Subcutaneous preadipocyte (primary cell): ENCODE measurements around the gene ZNF221. TPM values are rescaled to one million over a fixed set of nuclear protein-coding genes. Genes with fewer than 3 reads are reported as not detected.

ENCODE experiments used
- small RNA-seq: library from RNA; depleted of rRNA; stranded (forward); fragments of <200 nt; gene quantifications from one replicate; pipeline ENCODE3, GENCODE V24; 2012
- total RNA-seq: library from RNA; depleted of rRNA; stranded (reverse); fragments of >200 nt; gene quantifications from 2 replicates; pipeline ENCODE4 v1.2.3, GENCODE V29; 2012

Gene ZNF221
- 6.1 and 7.3 TPM in 2 replicates for total RNA-seq

DNA sequence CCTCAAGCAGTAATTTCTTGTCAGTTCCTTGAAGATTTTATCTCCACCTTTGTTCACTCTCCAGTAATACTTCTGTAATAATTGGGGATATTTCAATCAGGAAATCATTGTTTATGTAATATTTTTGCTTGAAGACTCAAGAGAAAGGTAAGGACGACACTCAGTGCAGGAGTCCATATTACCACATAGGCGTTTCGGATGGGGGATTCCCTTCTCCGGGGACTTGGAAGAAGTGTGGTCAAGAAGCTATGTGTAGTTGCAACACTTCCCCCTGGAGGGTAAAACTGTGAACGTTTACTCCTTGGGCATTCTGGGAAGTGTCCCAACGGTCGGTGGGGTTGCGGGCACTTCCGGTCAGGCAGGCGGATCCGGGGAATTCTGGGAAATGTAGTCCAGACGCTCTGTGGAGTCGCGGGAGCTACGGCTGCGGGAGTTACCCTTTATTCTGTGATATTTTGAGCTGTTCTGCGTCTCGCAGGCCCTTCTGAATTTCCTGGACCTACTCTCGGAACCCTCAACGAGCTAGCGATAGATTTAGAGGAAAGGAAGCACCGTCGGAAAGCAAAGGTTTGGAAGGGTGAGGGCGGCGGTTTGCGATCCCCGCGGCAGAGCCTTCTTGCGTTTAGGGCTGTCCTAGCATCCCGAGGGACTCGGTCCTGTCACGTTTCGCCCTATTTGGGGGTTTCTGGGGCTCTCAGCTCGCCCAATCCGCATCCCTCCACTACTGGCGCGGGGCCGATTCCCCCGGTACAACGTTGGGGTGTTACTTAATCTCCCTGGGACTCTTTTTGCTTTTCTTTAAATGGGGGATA, at the start of gene ZNF221:
Gene ZNF221 (plus strand): TSS at position 395 of the 812 bp plus-strand sequence. CDS start 11,499 bp downstream, outside the sequence.

DNA sequence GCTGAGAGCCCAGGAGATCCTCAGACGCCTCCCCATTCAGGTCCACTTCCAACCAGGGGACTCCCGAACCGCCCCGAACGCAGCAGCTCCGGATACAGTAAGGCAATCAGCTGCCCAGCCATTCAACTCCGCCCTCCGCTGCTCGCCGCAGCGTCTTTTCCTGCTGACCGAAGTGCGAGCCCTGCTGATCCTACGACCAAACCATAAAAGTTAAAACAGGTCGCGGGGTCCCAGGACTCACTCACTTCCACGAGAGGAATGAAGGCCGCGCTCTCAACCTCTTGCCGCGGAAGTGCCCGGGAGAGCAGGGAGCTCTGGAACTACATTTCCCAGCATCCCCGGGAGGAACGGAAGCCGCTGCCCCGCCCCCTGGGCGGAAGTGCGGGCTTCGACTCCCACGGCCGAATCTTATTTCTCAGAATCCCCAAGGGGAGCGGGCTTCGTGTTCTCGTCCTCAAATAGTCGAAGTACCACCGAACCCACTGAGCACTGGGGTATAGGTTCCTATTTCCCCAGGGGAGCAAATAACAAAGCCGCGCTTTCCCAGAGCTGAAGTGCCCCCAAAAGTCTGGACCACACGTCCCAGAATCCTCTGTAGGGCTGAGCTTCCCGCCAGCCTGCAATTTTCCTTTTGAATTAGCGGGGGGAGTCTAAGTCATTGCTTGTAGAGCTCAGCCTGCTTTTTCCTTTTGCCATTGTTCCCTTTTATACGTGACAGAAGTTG, 15.9 kb upstream of the ZNF221 start, which contains the start of gene ZNF45:
Gene ZNF45 (minus strand): TSS at position 298 of the 724 bp plus-strand sequence. CDS start 13,097 bp downstream, outside the sequence.

DNA sequence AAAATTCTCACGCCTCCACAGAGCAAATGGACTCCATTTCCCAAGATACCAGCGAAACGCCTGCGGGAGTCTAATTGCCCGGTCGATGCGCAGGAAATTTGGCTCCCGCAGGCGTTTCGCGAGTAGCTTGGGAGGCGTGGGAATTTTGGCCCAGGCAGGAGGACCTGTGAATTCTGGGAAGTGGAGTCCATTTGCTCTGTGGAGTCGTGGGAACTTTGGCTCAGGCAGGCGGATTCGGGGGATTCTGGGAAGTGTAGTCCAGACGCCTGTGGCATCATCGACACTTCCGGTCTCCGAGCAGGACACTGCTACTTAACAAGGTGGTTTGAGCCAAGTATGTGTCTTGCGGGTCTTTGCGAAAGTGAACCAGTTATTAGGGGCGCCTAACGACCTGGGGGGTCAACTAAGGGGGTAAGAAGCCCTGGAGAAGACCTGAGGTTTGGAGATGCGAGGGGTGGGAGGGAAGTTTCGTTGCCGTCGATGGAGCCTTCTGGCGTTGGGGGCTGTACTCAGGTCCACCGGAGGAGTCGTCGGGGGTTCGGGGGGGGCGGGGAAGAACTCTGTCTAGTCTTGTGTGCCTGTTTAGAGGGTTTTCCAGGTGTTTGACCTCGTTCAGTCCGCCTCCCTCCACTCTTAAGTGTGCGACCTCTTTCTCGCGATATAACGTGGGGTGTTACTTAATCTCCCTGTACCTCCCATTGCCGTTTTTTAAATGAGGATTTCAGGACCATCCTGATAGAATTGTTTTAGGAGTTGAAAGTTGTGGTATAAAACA, 33.1 kb downstream of the ZNF221 start, which contains the start of gene ZNF155:
Gene ZNF155 (plus strand): TSS at position 277 of the 775 bp plus-strand sequence. CDS start 4,356 bp downstream, outside the sequence.

DNA sequence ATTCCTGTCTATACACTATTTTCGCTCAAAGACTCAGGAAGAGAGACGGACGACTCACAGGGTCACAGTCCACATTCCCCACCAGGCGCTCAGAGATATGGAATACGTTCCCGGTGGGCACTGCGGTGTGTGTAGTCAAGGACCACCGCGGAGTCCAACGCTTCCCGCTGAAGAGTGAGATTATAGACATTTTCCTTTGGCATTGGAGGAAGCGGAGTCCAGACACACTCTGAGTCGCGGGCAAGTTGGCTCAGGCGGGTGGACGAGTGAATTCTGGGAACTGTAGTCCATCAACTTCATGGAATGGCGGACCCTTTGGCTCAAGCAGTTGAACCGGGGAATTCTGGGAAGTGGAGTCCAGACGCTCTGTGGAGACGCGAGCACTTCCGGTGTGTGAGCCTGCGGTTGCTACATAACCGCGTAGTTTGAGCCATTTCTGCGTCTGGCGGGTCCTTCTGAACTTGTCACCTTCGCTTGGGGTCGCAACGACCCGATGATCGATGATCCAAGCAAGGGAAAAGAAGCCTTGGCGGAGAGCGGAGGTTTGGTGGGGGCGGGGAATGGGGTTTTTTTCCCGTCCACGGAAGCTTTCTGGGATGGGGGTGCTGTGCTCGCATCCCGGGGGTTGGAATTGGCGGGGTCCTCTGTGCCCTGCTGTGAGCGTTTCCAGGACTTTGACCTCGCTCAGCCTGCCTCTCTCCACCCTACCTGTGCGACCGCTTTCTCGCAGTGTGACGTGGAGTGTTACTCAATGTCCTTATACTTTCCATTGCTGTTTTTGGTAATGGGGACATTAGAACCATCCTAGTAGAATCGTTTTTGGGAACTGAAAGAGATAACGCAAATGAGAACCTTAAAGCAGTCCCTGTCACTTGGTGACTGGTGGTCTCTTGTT, 51.8 kb downstream of the ZNF221 start, which contains the start of gene ZNF230:
Gene ZNF230 (plus strand): TSS at position 392 of the 895 bp plus-strand sequence. CDS start 4,122 bp downstream, outside the sequence.

Small RNAs within 50 kb of the gene (small RNA-seq; reads per million reads assigned to genes)
- not detected for gene AC006213.5

Other genes with a start within 250 kb of the ZNF221 start
- not detected in 2 replicates for gene IRGC, start 235.2 kb upstream of the ZNF221 start, total RNA-seq
- 14.3 and 19.5 TPM in 2 replicates for gene SMG9, start 196.3 kb upstream of the ZNF221 start, total RNA-seq
- gene KCNN4, start 170.3 kb upstream of the ZNF221 start, total RNA-seq, result 2.0 and 2.9 TPM in 2 replicates
- gene LYPD5, start 148.8 kb upstream of the ZNF221 start, total RNA-seq, result 0.73 TPM in 1 of 2 replicates, not detected in the other
- gene ZNF283, start 123.9 kb upstream of the ZNF221 start, total RNA-seq, result 8.8 and 10.7 TPM in 2 replicates
- gene ZNF404, start 67.3 kb upstream of the ZNF221 start, total RNA-seq, result 1.4 and 1.5 TPM in 2 replicates
- 12.5 and 16.2 TPM in 2 replicates for gene ZNF45, start 15.9 kb upstream of the ZNF221 start, total RNA-seq
- gene ZNF155, start 33.0 kb downstream of the ZNF221 start, total RNA-seq, result 6.3 and 7.3 TPM in 2 replicates
- 3.3 and 4.0 TPM in 2 replicates for gene ZNF230, start 51.7 kb downstream of the ZNF221 start, total RNA-seq
- 3.1 and 3.3 TPM in 2 replicates for gene ZNF222, start 74.2 kb downstream of the ZNF221 start, total RNA-seq
- 2.0 and 2.2 TPM in 2 replicates for gene ZNF223, start 100.8 kb downstream of the ZNF221 start, total RNA-seq
- 2.2 TPM in 2 replicates for gene ZNF284, start 120.9 kb downstream of the ZNF221 start, total RNA-seq
- 19.7 and 24.3 TPM in 2 replicates for gene ZNF224, start 143.1 kb downstream of the ZNF221 start, total RNA-seq
- 3.5 and 4.4 TPM in 2 replicates for gene ZNF225, start 162.2 kb downstream of the ZNF221 start, total RNA-seq
- gene ZNF234, start 190.3 kb downstream of the ZNF221 start, total RNA-seq, result 8.8 and 10.9 TPM in 2 replicates
- gene ZNF226, start 213.9 kb downstream of the ZNF221 start, total RNA-seq, result 10.8 and 12.9 TPM in 2 replicates